Breast epithelium (tissue), 3 donors: Measurements from ENCODE around the gene DUSP9.

Experiments used
- CTCF ChIP-seq, 3 donors: fragments of 450-650 bp; IDR thresholded peaks; one replicate each; pipeline ENCODE4 v1.5.1; 2016 to 2017; ENCODE audit warnings: antibody characterized with exemption in 3 of 3, mild to moderate bottlenecking in 3 of 3, moderate library complexity in 3 of 3
- POLR2A ChIP-seq: fragments of 450-650 bp; IDR thresholded peaks from one replicate; pipeline ENCODE4 v1.6.1; 2016; ENCODE audit warnings: antibody characterized with exemption, mild to moderate bottlenecking, moderate library complexity

GRCh38 chrX:153632595-153632946 is 14.4 kb upstream of the DUSP9 start:
- TF ChIP-seq CTCF (IDR thresholded peaks at IDR 0.05): no peak
- no peak for TF ChIP-seq POLR2A
